GM10847 (cell line): Measurements from ENCODE around the gene IMPA2.

Source experiments
- POLR2A ChIP-seq: IDR thresholded peaks from 2 replicates; pipeline ENCODE4 v1.6.1; 2011; ENCODE audit not compliant: insufficient read length; ENCODE audit errors: extremely low read depth

The IMPA2 gene

GRCh38 chr18:11960743-11961380, 20.4 kb upstream of the IMPA2 start:
- TF ChIP-seq POLR2A, result no peak

GRCh38 chr18:11962597-11962996, 18.7 kb upstream of the IMPA2 start:
- no peak for TF ChIP-seq POLR2A

- no peak for TF ChIP-seq POLR2A
Observed at GRCh38 chr18:11963991-11964484, 17.3 kb upstream of the IMPA2 start.

GRCh38 chr18:11969904-11970835, 11.1 kb upstream of the IMPA2 start:
- no peak for TF ChIP-seq POLR2A

- no peak for TF ChIP-seq POLR2A
Observed at GRCh38 chr18:11972371-11973174, 8.7 kb upstream of the IMPA2 start.

- no peak for TF ChIP-seq POLR2A
Observed at GRCh38 chr18:11974741-11975325, 6.5 kb upstream of the IMPA2 start.

- no peak for TF ChIP-seq POLR2A
Observed at GRCh38 chr18:11975723-11976122, 5.6 kb upstream of the IMPA2 start.

- TF ChIP-seq POLR2A, result no peak
Observed at GRCh38 chr18:11976315-11977152, 4.8 kb upstream of the IMPA2 start.

GRCh38 chr18:11977153-11977466, 4.2 kb upstream of the IMPA2 start:
- TF ChIP-seq POLR2A, result no peak

GRCh38 chr18:11978956-11979355, 2.4 kb upstream of the IMPA2 start:
- TF ChIP-seq POLR2A, result no peak

- TF ChIP-seq POLR2A, result no peak
Observed at GRCh38 chr18:11980163-11980493, 1.2 kb upstream of the IMPA2 start.

- peak; percentile 44 for TF ChIP-seq POLR2A
Observed at GRCh38 chr18:11980494-11981191, 664 bp upstream of the IMPA2 start.

GRCh38 chr18:11981543-11982366, 448 bp downstream of the IMPA2 start:
- peak; percentile 62 for TF ChIP-seq POLR2A
